ENCODE data around the gene LRRC26.
A peak's percentile ranks its signal among the peaks of the same experiment; 100 is the strongest.

Gene LRRC26

DNA sequence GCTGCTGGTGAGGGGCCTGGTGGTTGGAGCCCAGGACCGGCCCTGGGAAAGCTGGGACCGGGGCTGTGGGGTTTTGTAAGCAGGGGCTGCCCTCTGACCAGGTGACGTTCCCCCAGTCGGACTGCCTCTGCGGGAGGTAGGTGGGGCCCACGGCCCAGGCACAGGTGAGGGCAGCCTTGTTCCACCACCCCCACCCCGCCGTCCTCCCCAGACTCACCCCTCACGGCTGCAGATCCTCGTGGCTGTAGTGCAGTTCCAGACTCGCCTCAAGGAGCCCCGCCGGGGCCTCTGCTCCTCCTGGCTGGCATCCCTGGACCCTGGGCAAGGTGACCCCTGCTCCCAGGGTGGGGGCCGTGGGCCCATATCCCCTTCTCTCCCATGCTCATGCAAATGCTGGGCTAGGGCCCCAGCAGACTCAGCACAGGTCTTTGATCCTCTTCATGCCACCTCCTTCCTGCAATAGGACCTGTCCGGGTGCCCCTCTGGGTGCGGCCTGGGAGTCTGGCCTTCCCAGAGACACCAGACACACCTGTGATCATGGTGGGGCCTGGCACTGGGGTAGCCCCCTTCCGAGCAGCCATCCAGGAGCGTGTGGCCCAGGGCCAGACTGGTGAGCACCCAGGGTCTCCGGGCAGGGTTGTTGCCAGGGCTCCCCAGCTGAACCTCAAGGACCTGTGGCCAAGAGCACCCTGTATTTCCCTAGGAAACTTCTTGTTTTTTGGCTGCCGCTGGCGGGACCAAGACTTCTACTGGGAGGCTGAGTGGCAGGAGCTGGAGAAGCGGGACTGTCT is 45.5 kb upstream of the LRRC26 start:
- no peak for DNase-seq (ENCODE audit: low read depth)
- TF ChIP-seq, protein P1, sequence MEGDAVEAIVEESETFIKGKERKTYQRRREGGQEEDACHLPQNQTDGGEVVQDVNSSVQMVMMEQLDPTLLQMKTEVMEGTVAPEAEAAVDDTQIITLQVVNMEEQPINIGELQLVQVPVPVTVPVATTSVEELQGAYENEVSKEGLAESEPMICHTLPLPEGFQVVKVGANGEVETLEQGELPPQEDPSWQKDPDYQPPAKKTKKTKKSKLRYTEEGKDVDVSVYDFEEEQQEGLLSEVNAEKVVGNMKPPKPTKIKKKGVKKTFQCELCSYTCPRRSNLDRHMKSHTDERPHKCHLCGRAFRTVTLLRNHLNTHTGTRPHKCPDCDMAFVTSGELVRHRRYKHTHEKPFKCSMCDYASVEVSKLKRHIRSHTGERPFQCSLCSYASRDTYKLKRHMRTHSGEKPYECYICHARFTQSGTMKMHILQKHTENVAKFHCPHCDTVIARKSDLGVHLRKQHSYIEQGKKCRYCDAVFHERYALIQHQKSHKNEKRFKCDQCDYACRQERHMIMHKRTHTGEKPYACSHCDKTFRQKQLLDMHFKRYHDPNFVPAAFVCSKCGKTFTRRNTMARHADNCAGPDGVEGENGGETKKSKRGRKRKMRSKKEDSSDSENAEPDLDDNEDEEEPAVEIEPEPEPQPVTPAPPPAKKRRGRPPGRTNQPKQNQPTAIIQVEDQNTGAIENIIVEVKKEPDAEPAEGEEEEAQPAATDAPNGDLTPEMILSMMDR (conservative IDR thresholded peaks at IDR 0.05; ENCODE audit: low read depth, low read length), result no peak

DNA sequence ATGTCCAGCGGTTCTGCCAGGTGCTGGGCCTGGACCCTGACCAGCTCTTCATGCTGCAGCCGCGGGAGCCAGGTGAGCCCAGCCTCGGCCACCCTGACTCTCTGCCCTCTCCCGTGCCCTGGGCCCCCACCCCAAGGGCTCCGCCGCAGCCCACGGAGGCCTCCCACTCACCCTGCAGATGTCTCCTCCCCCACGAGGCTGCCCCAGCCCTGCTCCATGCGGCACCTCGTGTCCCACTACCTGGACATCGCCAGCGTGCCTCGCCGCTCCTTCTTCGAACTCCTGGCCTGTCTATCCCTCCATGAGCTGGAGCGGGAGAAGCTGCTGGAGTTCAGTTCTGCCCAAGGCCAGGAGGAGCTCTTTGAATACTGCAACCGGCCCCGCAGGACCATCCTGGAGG is 44.8 kb upstream of the LRRC26 start:
- no peak overlapping the region for H3K4me3 ChIP-seq (ENCODE audit: low read depth, low read length)
- TF ChIP-seq, protein P1 (conservative IDR thresholded peaks at IDR 0.05; ENCODE audit: low read depth, low read length), result no peak
- DNase-seq (ENCODE audit: low read depth), result no peak

More for the DNA sequence above, 45.5 kb upstream of the LRRC26 start:
- no peak overlapping the region for H3K4me3 ChIP-seq (ENCODE audit: low read depth, low read length)

DNA sequence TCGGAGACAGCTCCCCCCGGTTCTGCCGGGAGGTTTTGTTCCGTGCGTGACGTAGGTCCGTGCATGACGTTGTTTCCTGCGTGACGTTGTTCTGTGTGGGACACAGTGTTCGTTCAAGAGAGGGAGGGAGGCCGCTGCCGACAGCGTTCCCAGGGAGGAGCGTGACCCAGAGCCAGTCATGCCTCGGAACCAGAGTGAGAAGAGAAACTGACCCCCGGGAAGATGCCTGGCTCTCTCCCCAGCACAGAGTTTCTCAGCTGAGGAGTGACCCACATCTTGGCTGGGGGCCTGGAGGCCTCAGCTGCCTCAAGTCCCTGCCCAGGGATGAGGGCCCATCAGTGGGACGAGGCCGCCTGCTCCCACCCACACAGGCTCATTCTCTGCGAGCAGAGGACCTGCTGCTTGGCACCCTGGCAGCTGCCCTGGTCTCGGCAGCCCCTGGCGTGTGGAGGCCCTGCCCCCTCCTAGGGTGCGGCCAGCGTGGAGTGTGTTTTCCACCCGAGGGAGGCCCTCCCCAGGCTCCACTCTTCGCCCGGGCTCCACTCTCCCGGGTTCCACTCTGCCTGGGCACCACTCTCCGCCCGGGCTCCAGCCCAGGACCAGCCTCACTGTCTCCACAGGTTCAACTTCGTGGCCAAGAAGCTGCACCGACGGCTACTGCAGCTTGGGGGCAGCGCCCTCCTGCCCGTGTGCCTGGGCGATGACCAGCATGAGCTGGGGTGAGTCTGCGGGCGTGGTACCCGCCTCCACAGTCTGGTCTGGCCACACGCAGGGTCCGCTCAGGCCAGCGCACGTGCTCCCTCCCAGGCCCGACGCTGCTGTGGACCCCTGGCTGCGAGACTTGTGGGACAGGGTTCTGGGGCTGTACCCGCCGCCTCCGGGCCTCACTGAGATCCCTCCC is 43.6 kb upstream of the LRRC26 start:
- no peak for DNase-seq (ENCODE audit: low read depth)
- H3K4me3 ChIP-seq (ENCODE audit: low read depth, low read length), result no peak overlapping the region
- TF ChIP-seq, protein P1 (conservative IDR thresholded peaks at IDR 0.05; ENCODE audit: low read depth, low read length), result peak; percentile 32

DNA sequence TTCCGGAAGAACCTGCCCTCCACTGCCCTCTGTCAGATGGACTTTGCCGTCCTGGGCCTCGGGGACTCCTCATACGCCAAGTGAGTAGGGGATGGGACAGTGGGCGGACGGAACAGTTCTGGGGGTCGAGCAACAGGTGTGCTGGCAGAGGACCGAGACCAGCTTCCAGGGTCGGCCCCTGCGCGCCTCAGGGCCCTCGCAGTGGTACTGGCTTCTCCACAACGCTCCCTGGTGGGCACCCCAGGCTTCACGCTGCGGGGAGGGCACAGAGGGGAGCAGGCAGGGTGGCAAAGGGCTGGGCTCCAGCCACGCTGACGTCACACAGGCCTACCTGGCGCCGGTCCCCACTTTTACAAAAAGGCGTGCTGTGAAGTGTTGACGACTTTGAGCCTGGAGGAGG is 42.7 kb upstream of the LRRC26 start:
- H3K4me3 ChIP-seq (ENCODE audit: low read depth, low read length), result no peak overlapping the region
- DNase-seq (ENCODE audit: low read depth), result no peak
- TF ChIP-seq, protein P1 (conservative IDR thresholded peaks at IDR 0.05; ENCODE audit: low read depth, low read length), result no peak

DNA sequence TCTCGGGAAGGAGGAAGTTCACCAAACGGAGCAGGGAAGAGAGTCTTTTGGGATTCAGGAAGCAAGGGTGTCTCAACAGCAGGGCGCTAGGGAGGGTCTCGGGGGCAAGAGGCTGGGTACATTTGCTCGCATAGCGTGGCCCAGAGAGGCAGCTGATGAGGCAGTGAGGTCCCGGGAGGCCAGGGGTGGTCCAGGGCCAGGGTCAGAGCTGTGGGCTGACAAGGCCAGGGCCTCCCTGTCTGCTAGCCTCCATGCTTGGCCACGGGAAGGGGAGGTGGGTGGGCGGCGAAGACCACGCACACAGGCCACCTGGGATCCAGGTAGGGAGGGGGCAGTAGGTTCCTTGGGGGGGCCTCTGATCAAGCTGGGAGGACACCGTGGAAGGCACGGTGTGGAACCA is 41.7 kb upstream of the LRRC26 start:
- no peak for DNase-seq (ENCODE audit: low read depth)
- TF ChIP-seq, protein P1 (conservative IDR thresholded peaks at IDR 0.05; ENCODE audit: low read depth, low read length), result no peak
- H3K4me3 ChIP-seq (ENCODE audit: low read depth, low read length), result no peak overlapping the region

DNA sequence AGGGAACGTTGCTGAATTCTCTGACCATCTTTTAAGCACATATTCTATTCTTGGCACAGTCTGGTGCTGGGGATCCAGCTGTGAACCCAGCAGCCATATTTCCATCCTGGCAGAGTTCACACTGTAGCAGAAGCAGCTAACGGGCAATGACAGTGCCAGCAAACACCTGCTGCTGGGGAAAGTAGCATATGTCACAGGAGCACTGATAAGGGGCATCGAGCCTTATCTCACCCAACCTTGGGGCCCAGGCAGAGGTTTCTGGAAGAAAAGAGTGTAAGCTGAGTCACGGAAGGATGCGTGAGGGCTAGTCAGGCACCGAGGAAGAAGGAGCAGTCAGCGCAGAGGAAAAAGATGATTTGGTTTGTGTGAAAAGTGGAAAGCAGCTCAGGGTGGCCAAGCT is 36.8 kb upstream of the LRRC26 start:
- no peak for DNase-seq (ENCODE audit: low read depth)
- TF ChIP-seq, protein P1 (conservative IDR thresholded peaks at IDR 0.05; ENCODE audit: low read depth, low read length), result no peak
- H3K4me3 ChIP-seq (ENCODE audit: low read depth, low read length), result no peak overlapping the region

All from choroid plexus epithelial cell (primary cell).